NCI-H69 (cell line): Measurements from ENCODE around the gene ECI1.

Experiments used
- DNase-seq: peaks from one replicate; lab custom pipeline; 2025; lab: John Stamatoyannopoulos, UW

ECI1 gene

DNA sequence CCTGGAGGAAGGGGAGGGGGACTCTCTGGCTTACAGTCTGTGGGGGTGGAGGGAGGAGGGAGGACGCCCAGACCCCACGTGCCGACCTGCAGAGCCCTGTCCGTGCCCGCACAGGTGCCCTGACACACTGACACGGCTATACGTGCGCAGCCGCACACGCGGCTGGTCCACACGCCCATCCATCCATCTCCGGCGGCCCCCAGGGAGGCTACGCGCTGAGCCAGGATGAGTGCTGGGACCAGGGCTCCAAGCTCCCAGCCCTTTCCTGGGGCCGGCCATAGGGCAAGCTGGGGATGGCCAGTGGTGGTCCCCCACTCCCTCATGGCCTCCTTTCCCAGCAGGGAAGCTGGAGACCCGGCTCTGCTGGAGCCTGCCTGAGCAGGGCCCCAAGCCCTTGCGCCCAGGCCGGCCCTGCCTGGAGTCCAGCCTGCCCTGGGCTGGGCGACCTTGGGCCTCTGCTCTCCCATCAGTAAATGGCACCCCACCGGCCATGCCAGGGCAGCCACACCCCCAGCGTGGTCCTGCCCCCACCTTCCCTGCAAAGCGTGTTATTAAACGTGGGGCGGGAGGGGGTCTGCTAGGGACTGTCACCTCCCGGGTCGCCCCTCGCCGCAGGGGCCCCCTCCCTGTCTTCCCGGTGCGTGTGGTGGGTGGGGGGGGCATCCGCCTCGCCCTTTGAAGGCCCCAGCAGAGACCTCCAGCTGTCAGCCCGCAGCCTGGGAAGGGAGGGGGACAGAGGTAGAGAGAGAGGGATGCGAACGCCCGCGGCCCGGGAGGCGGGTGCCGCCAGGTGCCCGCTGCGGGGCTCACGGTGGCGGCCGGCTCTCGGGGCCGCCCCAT is 55.8 kb downstream of the ECI1 start:
- DNase-seq: peak; percentile 59

DNA sequence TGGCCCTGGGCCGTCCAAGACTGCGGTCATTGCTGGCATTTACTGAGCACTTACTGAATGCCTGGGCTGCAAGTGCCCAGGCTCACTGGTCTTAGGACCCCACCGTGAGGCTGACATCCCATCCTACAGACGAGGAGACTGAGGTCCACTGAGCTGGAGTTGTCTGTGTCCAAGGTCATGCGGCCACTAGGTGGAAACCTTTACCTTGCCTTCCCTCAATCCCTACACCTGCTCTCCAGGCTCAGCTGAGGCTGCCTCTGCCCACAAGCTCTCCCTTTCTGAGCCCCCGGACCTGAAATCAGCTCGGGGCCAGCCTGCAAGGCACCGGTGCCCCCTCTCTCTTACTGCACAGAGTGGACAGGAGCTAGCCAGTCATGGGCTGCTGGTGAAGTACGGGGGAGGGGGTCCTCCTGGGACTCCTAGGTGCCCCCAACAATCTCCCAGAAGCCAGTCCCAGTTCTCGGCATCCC is 56.5 kb downstream of the ECI1 start:
- peak; percentile 81 for DNase-seq

DNA sequence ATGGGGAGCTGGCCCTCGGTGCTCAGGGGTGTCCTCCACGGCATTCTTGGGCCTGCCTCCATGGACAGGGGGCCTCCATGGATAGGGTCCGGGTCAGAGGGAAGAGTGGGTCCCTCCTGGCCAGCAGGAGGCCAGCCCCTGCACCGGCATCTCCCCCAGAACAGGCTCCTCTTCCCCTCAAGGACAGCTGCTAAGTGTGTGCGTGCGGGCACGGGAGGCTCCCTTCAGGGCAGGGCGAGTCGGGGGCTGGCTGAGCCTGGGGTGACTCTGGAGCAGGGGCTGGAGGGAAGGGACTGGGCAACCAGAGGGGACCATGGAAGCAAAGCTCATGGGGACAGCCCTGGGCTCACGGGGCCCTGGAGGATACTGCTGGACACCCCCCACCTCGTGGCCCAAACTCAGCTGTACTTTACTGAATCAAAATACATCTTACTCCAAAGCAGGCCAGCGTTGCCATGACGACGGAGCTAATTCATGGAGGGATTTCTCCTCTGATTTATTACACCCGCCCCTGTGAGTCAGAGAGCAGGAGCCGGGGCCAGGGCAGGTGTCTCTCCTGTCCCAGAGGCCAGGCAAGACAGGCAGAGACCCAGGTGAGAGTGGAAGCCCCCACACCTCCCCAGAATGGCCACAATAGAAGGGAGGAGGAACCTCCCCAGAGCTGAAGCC is 57.1 kb downstream of the ECI1 start:
- peak; percentile 41 for DNase-seq

DNA sequence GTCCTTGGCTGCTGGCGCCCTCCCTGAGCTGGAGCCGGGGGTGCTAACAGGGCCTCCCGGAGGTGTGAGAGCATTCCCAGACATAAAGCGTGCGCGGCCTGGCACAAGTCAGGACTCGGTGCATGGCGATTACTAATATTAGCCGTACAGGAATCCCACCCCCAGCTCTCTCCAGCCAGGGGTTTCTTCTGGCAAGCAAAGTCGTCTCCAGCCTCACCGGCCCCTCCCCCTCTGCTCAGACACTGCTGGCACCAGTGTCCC is 60.0 kb downstream of the ECI1 start:
- DNase-seq: no peak

DNA sequence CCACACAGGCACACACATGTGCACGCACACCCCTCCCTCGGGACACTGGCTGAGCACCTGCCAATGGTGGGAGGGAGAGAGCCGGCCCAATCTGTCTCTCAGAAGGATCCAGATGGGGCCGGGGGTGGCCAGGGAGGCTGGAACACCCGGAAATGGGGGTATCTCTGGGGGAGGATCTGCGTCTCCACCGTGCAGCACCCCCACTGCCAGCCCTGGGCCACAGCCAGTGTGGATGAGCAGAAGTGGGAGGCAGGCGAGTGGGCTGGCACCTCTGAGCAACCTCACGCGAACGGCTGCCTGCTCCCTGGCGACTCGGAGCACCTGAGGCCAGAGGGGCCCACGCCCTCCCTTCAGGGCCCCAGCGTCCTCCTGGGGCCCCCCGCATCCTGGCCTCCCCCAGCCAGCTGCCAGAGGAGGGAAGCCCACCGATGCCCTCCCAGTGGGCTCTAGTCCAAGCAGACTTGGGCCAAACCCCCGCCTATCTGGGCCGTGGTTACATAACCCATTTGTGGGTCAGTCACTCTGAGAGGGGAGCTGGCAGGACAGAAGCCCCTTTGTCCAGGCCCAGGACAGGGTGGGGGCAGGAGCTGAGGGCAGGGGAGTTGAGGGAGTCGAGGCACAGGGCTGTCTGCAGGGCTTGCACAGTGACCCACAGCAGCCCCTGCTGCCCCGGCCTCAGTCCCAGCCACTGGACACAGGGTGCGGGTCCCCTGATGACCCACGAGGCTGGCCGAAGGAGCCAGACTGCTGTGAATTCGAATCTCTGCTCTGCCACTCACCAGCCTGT is 60.5 kb downstream of the ECI1 start:
- peak; percentile 24 for DNase-seq

DNA sequence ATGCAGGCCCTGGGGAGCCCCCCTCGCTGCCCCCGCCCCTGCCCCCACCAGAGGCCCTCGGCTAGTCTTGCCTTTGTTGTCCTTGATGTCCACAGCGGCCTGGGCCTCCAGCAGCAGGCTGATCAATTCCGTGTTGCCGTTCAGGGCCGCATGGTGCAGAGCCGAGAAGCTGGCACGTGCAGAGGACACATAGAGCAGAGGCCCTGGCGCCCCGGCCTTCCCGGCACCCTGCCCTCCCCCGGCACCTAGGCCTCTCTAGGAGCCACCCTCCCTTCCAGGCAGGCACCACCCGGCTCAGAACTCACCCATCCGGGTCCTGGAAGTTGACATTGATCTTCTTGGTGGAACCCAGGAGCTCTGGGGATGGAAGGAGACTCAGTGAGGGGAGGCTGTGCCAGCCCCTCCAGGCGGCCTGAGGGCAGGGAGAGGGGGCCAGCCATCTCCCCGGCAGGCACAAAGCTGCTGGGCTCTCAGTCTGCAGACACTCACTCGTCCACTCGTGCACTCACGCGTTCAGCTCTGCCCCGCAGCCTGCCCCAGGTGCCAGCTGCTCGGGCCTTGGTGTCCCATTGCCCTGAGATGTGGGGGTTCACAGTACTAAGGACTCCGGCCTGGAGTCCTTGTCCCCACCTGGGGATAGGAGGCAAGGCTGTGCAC is 61.3 kb downstream of the ECI1 start:
- DNase-seq: no peak
